Measurements from ENCODE around the gene MESD.

MESD gene

GRCh38 chr15:80989518-80990478 lies at the start of gene MESD:
TSS of gene MESD (minus strand) at chr15:80989819. CDS start at chr15:80989791, 28 bp downstream.
- peak; percentile 94 for DNase-seq (ENCODE audit: low read depth, low spot score)

- no peak for DNase-seq (ENCODE audit: low read depth, low spot score)
Observed at GRCh38 chr15:81038975-81039607, 49.5 kb upstream of the MESD start.

GRCh38 chr15:81037952-81038743 lies 48.5 kb upstream of the MESD start:
- no peak for DNase-seq (ENCODE audit: low read depth, low spot score)

- DNase-seq (ENCODE audit: low read depth, low spot score), result no peak
Observed at GRCh38 chr15:81033508-81033907, 43.9 kb upstream of the MESD start.

DNA sequence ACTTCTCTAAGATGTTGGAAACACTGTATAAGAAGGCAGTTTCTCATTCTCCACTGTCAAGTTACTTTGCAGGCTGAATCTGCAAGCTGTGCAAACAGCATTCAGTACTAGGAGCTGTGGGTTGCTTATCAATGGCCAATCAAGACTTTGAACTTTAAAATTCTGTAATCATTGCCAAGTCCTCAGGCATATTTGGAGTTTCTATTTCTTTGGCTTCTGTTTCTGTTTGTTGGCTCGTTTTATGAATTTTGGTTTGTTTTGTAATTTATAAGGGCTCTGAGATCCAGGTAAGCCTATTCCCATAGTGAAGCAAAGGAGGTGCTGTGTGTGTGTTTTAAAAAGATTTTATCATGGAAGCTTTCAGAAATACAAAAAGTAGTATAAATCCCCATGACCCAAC lies 43.2 kb upstream of the MESD start:
- no peak for DNase-seq (ENCODE audit: low read depth, low spot score)

DNA sequence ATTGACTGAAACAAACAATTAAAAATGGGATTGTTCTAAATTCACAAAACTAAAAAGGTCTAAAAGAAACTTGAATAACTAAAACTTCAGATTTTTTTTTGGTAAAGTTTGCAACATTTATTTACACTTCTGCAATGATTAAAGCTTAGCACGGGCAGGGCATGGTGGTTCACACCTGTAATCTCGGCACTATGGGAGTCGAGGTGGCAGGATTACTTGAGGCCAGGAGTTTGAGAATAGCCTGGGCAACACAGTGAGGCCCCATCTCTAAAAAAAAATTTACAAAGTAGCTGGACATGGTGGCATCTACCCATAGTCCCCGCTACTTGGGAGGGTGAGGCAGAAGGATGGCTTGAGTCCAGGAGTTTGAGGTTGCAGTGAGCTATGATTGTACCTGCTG lies 42.7 kb upstream of the MESD start:
- no peak for DNase-seq (ENCODE audit: low read depth, low spot score)

GRCh38 chr15:81031203-81031602 lies 41.6 kb upstream of the MESD start:
- DNase-seq (ENCODE audit: low read depth, low spot score), result no peak

GRCh38 chr15:81030301-81030750 lies 40.7 kb upstream of the MESD start:
- DNase-seq (ENCODE audit: low read depth, low spot score), result no peak

- DNase-seq (ENCODE audit: low read depth, low spot score), result no peak
Observed at GRCh38 chr15:81029414-81030300, 40.0 kb upstream of the MESD start.

GRCh38 chr15:81026836-81027599 lies 37.4 kb upstream of the MESD start:
- DNase-seq (ENCODE audit: low read depth, low spot score), result no peak

DNA sequence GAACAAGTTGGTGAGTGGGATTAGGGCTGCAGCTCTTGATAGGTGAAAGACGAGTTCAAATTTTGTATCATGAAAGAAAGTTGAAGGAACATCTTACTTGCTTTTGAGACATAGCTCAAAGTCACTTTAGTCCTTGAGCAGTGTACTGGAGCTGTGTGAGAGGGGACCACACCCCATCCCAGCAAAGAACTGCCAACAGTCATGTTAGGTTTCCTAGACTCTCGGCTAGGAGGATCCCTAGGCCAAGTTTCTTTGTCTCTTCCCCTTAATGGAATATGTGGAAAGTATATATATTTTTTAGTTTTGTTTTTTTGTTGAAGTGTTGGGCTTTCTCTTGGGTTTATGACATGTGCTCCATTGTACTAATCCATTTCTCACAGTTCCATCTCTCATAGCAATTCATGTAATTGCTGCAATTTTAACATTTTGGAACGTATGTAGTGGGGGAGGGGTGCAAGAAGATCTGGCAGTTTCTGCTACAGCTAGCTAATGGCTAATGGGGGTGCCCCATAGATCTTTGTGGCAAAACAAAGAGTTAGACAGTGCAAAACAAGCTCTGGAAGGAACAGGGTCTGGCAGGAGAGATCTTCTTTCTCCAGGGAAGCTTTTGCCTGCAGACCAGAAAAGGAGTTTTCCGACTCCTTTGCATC lies 36.2 kb upstream of the MESD start:
- no peak for DNase-seq (ENCODE audit: low read depth, low spot score)

GRCh38 chr15:81024936-81025335 lies 35.3 kb upstream of the MESD start:
- DNase-seq (ENCODE audit: low read depth, low spot score), result no peak

GRCh38 chr15:81024265-81024872 lies 34.8 kb upstream of the MESD start:
- DNase-seq (ENCODE audit: low read depth, low spot score), result peak; percentile 4

GRCh38 chr15:81023483-81024264 lies 34.1 kb upstream of the MESD start:
- DNase-seq (ENCODE audit: low read depth, low spot score), result peak; percentile 10

DNA sequence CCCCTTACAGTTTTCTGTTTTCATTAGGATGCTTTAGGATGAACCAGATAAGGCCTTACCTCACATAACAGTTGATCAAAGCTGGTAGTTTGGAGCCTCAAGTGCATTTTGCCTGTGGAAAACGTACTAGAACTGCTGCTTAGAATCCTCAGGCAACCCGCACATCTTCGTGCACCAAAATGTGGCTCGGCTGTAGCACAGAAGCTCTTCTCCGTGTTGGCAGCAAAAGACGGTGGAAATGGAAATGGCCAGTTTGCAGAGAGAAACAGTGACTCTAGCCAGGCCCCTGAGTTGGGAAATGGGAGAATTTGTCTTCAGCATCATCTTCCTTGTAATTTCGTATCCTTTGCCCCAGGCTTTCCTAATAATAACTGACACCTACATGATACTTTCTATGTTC lies 31.7 kb upstream of the MESD start:
- no peak for DNase-seq (ENCODE audit: low read depth, low spot score)

- no peak for DNase-seq (ENCODE audit: low read depth, low spot score)
Observed at GRCh38 chr15:81018197-81018596, 28.6 kb upstream of the MESD start.

GRCh38 chr15:81016489-81017068 lies 27.0 kb upstream of the MESD start:
- DNase-seq (ENCODE audit: low read depth, low spot score), result no peak
